GM13976 (cell line): ENCODE results near the gene RBMS2.

Experiments used
- DNase-seq: peaks from one replicate; pipeline ENCODE4 v3.0.0; 2012; ENCODE audit warnings: low spot score
- in situ Hi-C: fragments of 300-500 bp; cut with MboI; formaldehyde crosslinking; loops from one replicate; pipeline ENCODE4 v1.12.0; 2022; ENCODE audit warnings: low sequenced_read_pairs, mixed read lengths, inconsistent platforms; ENCODE audit not compliant: unreplicated experiment
- TF ChIP-seq, protein P1 (sequence below): IDR thresholded peaks from 2 replicates; pipeline ENCODE4 v1.5.1; 2012; ENCODE audit warnings: borderline replicate concordance, mild to moderate bottlenecking; ENCODE audit not compliant: insufficient read depth; ENCODE audit errors: extremely low read depth, missing control alignments, control extremely low read depth

The RBMS2 gene

GRCh38 chr12:56596815-56597214, 75.2 kb downstream of the RBMS2 start:
- in situ Hi-C loops, result no loop called here
- TF ChIP-seq, protein P1, sequence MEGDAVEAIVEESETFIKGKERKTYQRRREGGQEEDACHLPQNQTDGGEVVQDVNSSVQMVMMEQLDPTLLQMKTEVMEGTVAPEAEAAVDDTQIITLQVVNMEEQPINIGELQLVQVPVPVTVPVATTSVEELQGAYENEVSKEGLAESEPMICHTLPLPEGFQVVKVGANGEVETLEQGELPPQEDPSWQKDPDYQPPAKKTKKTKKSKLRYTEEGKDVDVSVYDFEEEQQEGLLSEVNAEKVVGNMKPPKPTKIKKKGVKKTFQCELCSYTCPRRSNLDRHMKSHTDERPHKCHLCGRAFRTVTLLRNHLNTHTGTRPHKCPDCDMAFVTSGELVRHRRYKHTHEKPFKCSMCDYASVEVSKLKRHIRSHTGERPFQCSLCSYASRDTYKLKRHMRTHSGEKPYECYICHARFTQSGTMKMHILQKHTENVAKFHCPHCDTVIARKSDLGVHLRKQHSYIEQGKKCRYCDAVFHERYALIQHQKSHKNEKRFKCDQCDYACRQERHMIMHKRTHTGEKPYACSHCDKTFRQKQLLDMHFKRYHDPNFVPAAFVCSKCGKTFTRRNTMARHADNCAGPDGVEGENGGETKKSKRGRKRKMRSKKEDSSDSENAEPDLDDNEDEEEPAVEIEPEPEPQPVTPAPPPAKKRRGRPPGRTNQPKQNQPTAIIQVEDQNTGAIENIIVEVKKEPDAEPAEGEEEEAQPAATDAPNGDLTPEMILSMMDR, result no peak
- DNase-seq, result no peak

DNA sequence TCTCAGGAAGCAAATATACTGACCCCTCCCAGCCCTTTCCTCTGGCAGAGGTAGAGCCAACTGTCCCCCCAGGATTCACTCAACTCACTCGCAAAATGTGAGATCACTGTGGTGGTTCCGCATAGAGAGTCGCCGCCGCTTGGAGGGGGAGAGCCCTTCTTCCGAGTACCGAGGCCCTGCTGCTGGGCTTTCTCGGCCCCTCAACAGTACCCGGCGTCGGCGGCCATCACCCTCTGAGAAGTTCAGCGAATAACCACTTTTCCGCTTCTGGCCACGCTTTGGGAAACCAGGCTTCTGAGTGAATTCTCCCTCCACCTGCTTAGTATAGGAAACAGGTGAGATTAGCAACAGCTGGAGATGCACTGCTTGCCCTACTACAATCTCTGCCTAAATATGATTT, 77.4 kb downstream of the RBMS2 start:
- in situ Hi-C loops, result no loop called here
- DNase-seq, result no peak
- TF ChIP-seq, protein P1, result no peak

GRCh38 chr12:56599797-56600196, 78.2 kb downstream of the RBMS2 start:
- TF ChIP-seq, protein P1, result no peak
- in situ Hi-C loops, result loop anchor here (25.0 kb wide), 1 partner anchor 87 kb away; the partner anchor contains the start of gene RBMS2
- no peak for DNase-seq

GRCh38 chr12:56600753-56601152, 79.1 kb downstream of the RBMS2 start:
- in situ Hi-C loops, result loop anchor here (25.0 kb wide), 1 partner anchor 88 kb away; the partner anchor contains the start of gene RBMS2
- TF ChIP-seq, protein P1, result no peak
- no peak for DNase-seq

DNA sequence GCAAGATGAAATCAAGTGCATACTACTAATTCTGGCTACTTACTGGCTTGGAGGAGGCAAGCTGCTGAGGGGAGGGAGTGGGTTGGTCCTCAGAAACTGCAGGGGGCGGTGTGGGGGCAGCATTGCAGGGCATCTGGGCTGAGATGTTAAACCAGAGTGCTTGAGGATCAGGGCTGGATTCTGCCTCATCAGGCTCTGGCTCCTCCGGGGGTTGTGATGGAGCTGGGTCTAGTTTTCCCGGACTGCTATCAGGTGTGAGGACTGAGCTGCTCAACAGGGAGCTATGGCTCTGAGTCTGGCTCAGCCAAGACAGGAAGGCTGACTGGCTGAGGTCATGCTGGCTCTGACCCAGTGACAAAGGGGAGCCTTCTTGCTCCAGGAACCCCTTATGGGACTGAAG, 79.9 kb downstream of the RBMS2 start:
- in situ Hi-C loops, result loop anchor here (25.0 kb wide), 1 partner anchor 89 kb away; the partner anchor contains the start of gene RBMS2
- DNase-seq, result peak; percentile 51
- TF ChIP-seq, protein P1, result no peak

GRCh38 chr12:56602239-56602638, 80.6 kb downstream of the RBMS2 start:
- in situ Hi-C loops, result loop anchor here (25.0 kb wide), 1 partner anchor 90 kb away; the partner anchor contains the start of gene RBMS2

More at GRCh38 chr12:56602239-56602638, 80.6 kb downstream of the RBMS2 start:
- no peak for DNase-seq
- TF ChIP-seq, protein P1, result no peak
